GM23248 (cell line): ENCODE data around the gene PGAP3.

Experiments used
- EZH2 ChIP-seq: fragments of 200-600 bp; sonication (generic); IDR thresholded peaks from 2 replicates; pipeline ENCODE4 v1.6.1; 2018; ENCODE audit warnings: antibody characterized with exemption, mild to moderate bottlenecking; ENCODE audit not compliant: insufficient read depth, poor library complexity, severe bottlenecking
- EZH2phosphoT487 ChIP-seq: fragments of 200-600 bp; sonication (generic); IDR thresholded peaks from 2 replicates; pipeline ENCODE4 v1.6.1; 2018; ENCODE audit warnings: antibody characterized with exemption, moderate library complexity, mild to moderate bottlenecking, low read depth; ENCODE audit not compliant: insufficient read depth

DNA sequence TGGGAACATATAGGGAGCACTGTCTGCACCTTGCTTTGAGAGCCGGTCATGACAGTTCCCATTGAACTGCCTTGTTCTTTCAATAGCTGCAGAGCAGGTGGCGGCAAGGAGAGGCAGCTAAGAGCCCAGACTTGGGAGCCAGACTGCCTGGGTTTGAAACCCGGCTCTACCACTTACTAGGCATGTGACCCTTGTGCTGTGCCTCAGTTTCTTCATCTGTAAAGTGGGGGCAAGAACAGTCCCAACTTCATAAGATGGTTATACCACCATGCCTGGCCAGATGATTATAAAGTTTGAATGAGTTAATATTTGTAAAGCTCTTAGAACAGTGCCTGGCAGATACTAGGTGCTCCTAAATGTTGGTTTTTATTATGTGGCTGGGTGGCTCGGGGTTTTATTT is 26.4 kb upstream of the PGAP3 start:
- TF ChIP-seq EZH2 (no peak), EZH2phosphoT487 (no peak)
